ENCODE results near the gene CHP2.

- TF ChIP-seq EZH2 (IDR thresholded peaks at IDR 0.05; ENCODE audit: borderline replicate concordance, low read length) (no peak), CTCF (conservative IDR thresholded peaks at IDR 0.05 in 1 of 2, IDR thresholded peaks at IDR 0.05 in 1 of 2; ENCODE audit: extremely low read depth in 1 of 2, insufficient read depth in 1 of 2, low read depth in 1 of 2, low read length in 2 of 2) (no peak)
These were observed 20.5 kb upstream of the CHP2 start for GRCh38 chr16:23734176-23734893.

Measured in mammary epithelial cell (primary cell).